Fibroblast of villous mesenchyme (primary cell): ENCODE results near the gene DENND2D. TPM values are rescaled to one million over a fixed set of nuclear protein-coding genes. Genes with fewer than 3 reads are reported as not detected.
"Not testable (repeated sequence)": the region's sequence is repeated elsewhere in the genome, so short reads cannot be mapped to it uniquely, and the experiment has no call there.

Experiments used
- DNase-seq: peaks from one replicate; pipeline ENCODE4 v3.0.0-alpha.2; 2010; ENCODE audit warnings: low read depth
- H3K4me3 ChIP-seq: 2 replicates; pipeline ENCODE4 v1.5.1; 2011; ENCODE audit warnings: low read depth, mild to moderate bottlenecking, low read length
- CTCF ChIP-seq: IDR thresholded peaks from 2 replicates; pipeline ENCODE4 v1.5.1; 2012; ENCODE audit warnings: low read depth, mild to moderate bottlenecking, low read length; ENCODE audit not compliant: insufficient read depth
- total RNA-seq: library from RNA; depleted of rRNA; stranded (reverse); fragments of >200 nt; gene quantifications from 2 replicates; pipeline ENCODE4 v1.2.3, GENCODE V29; 2012

The DENND2D gene
- total RNA-seq, 1 donor: 4.3 TPM

- DNase-seq: no peak
- TF ChIP-seq CTCF: no peak
Measured at GRCh38 chr1:111216751-111217150, 16.3 kb upstream of the DENND2D start.

GRCh38 chr1:111215285-111215684 is 14.8 kb upstream of the DENND2D start:
- not testable (repeated sequence) for H3K4me3 ChIP-seq, DNase-seq

More at GRCh38 chr1:111216751-111217150, 16.3 kb upstream of the DENND2D start:
- H3K4me3 ChIP-seq: no peak overlapping the region

GRCh38 chr1:111214884-111215283 is 14.4 kb upstream of the DENND2D start:
- DNase-seq: no peak
- H3K4me3 ChIP-seq: no peak overlapping the region
- no peak for TF ChIP-seq CTCF

- no peak for TF ChIP-seq CTCF
- DNase-seq: no peak
- H3K4me3 ChIP-seq: no peak overlapping the region
Measured at GRCh38 chr1:111214074-111214801, 13.8 kb upstream of the DENND2D start.

- TF ChIP-seq CTCF: no peak
- DNase-seq: no peak
- no peak overlapping the region for H3K4me3 ChIP-seq
Measured at GRCh38 chr1:111213412-111213811, 13.0 kb upstream of the DENND2D start.

- DNase-seq: no peak
- no peak for TF ChIP-seq CTCF
- no peak overlapping the region for H3K4me3 ChIP-seq
Measured at GRCh38 chr1:111212634-111213335, 12.3 kb upstream of the DENND2D start.

- H3K4me3 ChIP-seq: no peak overlapping the region
- no peak for TF ChIP-seq CTCF
- DNase-seq: no peak
Measured at GRCh38 chr1:111211921-111212320, 11.5 kb upstream of the DENND2D start.
